Activated naive CD4-positive, alpha-beta T cell treated with anti-CD3 and anti-CD28 coated beads for 36 hours (primary cell): ENCODE results near the gene SLC1A1. TPM values are rescaled to one million over a fixed set of nuclear protein-coding genes. Genes with fewer than 3 reads are reported as not detected.
A peak's percentile ranks its signal among the peaks of the same experiment; 100 is the strongest.

Experiments
- CTCF ChIA-PET: fragments of 350-600 bp; sonication (Branson Sonifier 250); formaldehyde crosslinking; loops from one replicate; lab custom pipeline; 2021; ENCODE audit warnings: antibody characterized with exemption; lab: Charles Lee
- DNase-seq: peaks from one replicate; pipeline ENCODE4 v3.0.0-alpha.2; 2020
- H3K27ac Mint-ChIP-seq: one replicate; pipeline ENCODE4 v1.8.0; 2021; ENCODE audit warnings: mild to moderate bottlenecking, mixed read lengths
- H3K27me3 Mint-ChIP-seq: one replicate; pipeline ENCODE4 v1.8.0; 2021; ENCODE audit warnings: low read depth, mixed read lengths
- H3K36me3 Mint-ChIP-seq: one replicate; pipeline ENCODE4 v1.8.0; 2021; ENCODE audit warnings: low read depth, mixed read lengths
- H3K4me1 Mint-ChIP-seq: one replicate; pipeline ENCODE4 v1.8.0; 2021; ENCODE audit warnings: low read depth, mixed read lengths
- H3K4me3 Mint-ChIP-seq: one replicate; pipeline ENCODE4 v1.8.0; 2021; ENCODE audit warnings: mild to moderate bottlenecking, moderate library complexity, mixed read lengths
- H3K9me3 Mint-ChIP-seq: one replicate; pipeline ENCODE4 v1.8.0; 2021; ENCODE audit warnings: mixed read lengths
- intact Hi-C: fragments of 100-400 bp; cut with micrococcal nuclease; formaldehyde crosslinking; loops from one replicate; pipeline ENCODE4 v1.15.1; 2023
- total RNA-seq, 2 experiments: library from RNA; stranded (reverse); gene quantifications; one replicate each; pipeline ENCODE4 v1.2.3, GENCODE V29; 2021

Gene SLC1A1
- total RNA-seq, 2 experiments from 2014 or later, result not detected

- H3K27me3 Mint-ChIP-seq, result no peaks in the 10 kb centered on the region
- CTCF ChIA-PET, result no interaction called here
- no peak overlapping the region for H3K27ac Mint-ChIP-seq
- H3K4me3 Mint-ChIP-seq, result no peak overlapping the region
- DNase-seq, result no peak
- H3K4me1 Mint-ChIP-seq, result peaks cover 2% of the 10 kb centered on the region
- H3K36me3 Mint-ChIP-seq, result no peaks in the 10 kb centered on the region
- intact Hi-C loops, result no loop called here
- H3K9me3 Mint-ChIP-seq, result no peaks in the 10 kb centered on the region
Observed at GRCh38 chr9:4585135-4585534, 94.9 kb downstream of the SLC1A1 start.

DNA sequence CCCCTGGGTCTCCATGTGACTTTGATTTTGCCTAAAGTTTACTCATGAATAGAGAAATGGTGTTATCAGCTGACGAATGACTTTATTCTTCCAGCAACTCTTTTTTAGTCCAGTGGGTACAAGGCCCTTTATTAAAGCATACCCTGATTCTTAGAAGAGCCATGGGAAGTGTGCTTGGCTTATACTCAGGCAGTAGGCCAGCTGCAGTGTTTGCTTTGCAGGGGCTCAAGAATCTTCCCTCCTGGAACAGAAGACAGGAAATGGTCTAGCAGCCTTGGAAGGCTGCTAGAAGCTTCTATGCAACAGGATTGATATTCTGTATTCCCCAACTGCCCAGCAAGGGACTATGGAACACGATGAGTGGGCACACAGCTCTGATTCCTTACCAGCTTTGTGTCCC lies 98.5 kb downstream of the SLC1A1 start:
- H3K4me1 Mint-ChIP-seq, result peaks cover 2% of the 10 kb centered on the region
- CTCF ChIA-PET, result interaction anchor here (0.6 to 1.3 kb wide), 2 partner anchors 16 to 102 kb away, joined by 3 to 4 read pairs; no protein-coding TSS in a partner anchor
- intact Hi-C loops, result no loop called here
- DNase-seq, result no peak
- H3K9me3 Mint-ChIP-seq, result no peaks in the 10 kb centered on the region
- no peaks in the 10 kb centered on the region for H3K36me3 Mint-ChIP-seq
- H3K4me3 Mint-ChIP-seq, result no peak overlapping the region
- H3K27me3 Mint-ChIP-seq, result no peaks in the 10 kb centered on the region
- no peak overlapping the region for H3K27ac Mint-ChIP-seq

DNA sequence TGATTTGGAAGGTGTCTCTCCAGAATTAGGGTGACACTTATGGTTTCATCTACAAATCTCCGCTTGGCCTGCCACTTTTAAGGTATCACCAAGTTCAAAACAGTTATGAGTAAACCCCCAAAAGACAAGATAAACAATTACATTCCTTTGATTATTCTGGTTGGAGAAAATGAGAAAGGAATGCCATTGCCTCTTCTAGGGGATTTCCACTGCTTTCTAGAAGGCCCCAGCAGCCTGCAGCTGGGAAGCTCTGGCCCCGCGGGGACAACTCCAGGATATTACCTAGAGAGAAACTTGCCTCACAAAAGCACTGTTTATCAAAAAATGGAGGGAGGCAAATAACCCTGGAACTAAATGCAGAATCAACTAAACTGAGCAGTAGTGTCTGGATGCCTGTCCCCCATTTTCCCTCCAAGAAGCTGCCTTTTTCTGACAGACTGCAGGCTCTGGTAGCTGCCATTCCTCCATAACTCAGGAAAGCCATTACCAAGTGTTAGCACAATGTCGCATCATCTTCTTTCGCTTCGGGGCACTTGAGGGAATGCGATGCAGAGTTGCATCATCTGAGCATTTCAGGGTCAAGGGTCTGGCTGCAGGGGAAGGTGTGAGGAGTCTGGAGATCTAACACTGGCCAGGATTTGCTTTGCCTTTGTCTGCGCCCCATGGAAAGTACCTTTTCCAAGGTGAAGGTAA lies 100.3 kb downstream of the SLC1A1 start:
- Mint-ChIP-seq H3K9me3 (no peaks in the 10 kb centered on the region), H3K27me3 (no peaks in the 10 kb centered on the region), H3K4me1 (peaks cover 10% of the 10 kb centered on the region), H3K4me3 (no peak overlapping the region), H3K36me3 (no peaks in the 10 kb centered on the region), H3K27ac (no peak overlapping the region)
- CTCF ChIA-PET, result interaction anchor here (0.6 to 1.0 kb wide), 2 partner anchors 10 to 50 kb away, joined by 3 read pairs; no protein-coding TSS in a partner anchor
- intact Hi-C loops, result no loop called here
- DNase-seq, result no peak

DNA sequence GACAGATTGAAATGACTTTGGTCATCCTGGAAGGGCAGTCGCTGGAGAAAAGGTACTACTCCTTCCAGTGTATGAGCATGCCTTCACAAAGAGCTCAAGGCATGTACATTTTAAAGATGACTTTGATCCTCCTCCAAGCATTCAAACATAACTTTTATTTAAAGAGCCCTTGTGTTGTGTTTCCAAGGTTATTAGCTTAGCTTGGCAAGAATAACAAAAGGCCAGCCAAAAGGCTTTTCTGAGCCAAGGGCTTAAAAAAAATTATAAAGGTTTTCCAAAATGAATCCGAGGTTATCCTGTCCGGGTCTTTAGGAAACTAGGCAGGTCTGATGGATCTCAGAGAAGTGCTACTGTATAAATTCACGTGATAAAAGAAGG lies 100.8 kb downstream of the SLC1A1 start:
- H3K36me3 Mint-ChIP-seq, result no peaks in the 10 kb centered on the region
- CTCF ChIA-PET, result interaction anchor here (0.9 to 1.0 kb wide), 2 partner anchors 14 to 49 kb away, joined by 3 read pairs; no protein-coding TSS in a partner anchor
- no peak overlapping the region for H3K4me3 Mint-ChIP-seq
- intact Hi-C loops, result no loop called here
- no peaks in the 10 kb centered on the region for H3K27me3 Mint-ChIP-seq
- no peaks in the 10 kb centered on the region for H3K9me3 Mint-ChIP-seq
- H3K4me1 Mint-ChIP-seq, result peaks cover 14% of the 10 kb centered on the region
- no peak overlapping the region for H3K27ac Mint-ChIP-seq
- DNase-seq, result no peak

- CTCF ChIA-PET, result interaction anchor here (1.7 kb wide), 1 partner anchor 13 kb away, joined by 6 read pairs; no protein-coding TSS in a partner anchor
- Mint-ChIP-seq H3K27me3 (no peaks in the 10 kb centered on the region), H3K4me3 (no peak overlapping the region), H3K4me1 (peaks cover 24% of the 10 kb centered on the region), H3K36me3 (no peaks in the 10 kb centered on the region), H3K27ac (no peak overlapping the region), H3K9me3 (no peaks in the 10 kb centered on the region)
- no peak for DNase-seq
- intact Hi-C loops, result no loop called here
Observed at GRCh38 chr9:4592295-4592694, 102.0 kb downstream of the SLC1A1 start.

GRCh38 chr9:4592886-4593285 lies 102.6 kb downstream of the SLC1A1 start:
- Mint-ChIP-seq H3K9me3 (no peaks in the 10 kb centered on the region), H3K27ac (no peak overlapping the region), H3K4me1 (peaks cover 28% of the 10 kb centered on the region), H3K4me3 (no peak overlapping the region), H3K36me3 (no peaks in the 10 kb centered on the region), H3K27me3 (no peaks in the 10 kb centered on the region)
- intact Hi-C loops, result no loop called here
- CTCF ChIA-PET, result interaction anchor here (1.2 to 1.7 kb wide), 2 partner anchors 12 to 166 kb away, joined by 3 to 6 read pairs; no protein-coding TSS in a partner anchor
- DNase-seq, result no peak

DNA sequence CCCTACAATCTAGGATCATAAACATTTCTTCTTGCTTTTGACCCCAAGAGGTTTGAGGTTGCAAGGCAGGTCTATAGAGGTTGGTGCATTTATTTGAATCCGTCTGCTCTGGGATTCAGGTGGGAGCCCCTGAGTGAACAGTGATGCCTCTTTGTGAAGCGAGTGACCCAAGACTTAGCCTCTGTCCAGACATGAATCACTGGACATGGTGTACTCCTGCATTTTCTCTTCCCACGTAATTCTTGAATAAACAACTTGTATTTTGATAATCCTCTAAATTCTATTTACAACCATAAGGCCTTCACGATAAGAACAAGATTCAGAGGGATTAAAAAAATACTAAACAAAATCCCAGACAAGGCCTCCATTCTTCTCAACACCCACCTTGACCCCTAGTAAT lies 104.3 kb downstream of the SLC1A1 start:
- CTCF ChIA-PET, result no interaction called here
- H3K4me1 Mint-ChIP-seq, result peaks cover 30% of the 10 kb centered on the region
- no peaks in the 10 kb centered on the region for H3K36me3 Mint-ChIP-seq

DNA sequence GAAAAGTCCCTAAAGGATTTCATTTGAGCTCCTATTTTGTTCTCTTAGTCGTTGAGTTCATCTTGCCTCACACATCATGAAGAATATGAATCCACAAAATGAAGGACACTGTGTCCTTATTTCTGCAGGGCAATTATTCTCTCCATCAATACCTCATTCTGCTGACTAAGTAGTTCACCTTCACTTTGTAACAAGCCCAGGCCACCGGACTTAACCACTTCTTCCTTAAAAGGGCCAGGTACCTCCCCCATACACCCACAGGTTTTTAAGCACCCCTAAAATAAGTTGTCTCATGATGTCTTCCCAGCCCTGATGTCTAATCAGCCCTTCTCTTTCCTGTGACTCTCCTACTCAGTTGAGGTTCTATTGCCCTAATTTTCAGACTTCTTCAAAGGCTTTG lies 104.7 kb downstream of the SLC1A1 start:
- no peak overlapping the region for H3K27ac Mint-ChIP-seq
- no peaks in the 10 kb centered on the region for H3K27me3 Mint-ChIP-seq
- CTCF ChIA-PET, result no interaction called here
- no peak for DNase-seq
- H3K4me1 Mint-ChIP-seq, result peaks cover 31% of the 10 kb centered on the region
- intact Hi-C loops, result no loop called here
- no peak overlapping the region for H3K4me3 Mint-ChIP-seq
- no peaks in the 10 kb centered on the region for H3K36me3 Mint-ChIP-seq
- no peaks in the 10 kb centered on the region for H3K9me3 Mint-ChIP-seq

More for the DNA sequence above, 104.3 kb downstream of the SLC1A1 start:
- no peak overlapping the region for H3K27ac Mint-ChIP-seq
- no peak for DNase-seq
- H3K4me3 Mint-ChIP-seq, result no peak overlapping the region
- no peaks in the 10 kb centered on the region for H3K9me3 Mint-ChIP-seq
- intact Hi-C loops, result no loop called here
- no peaks in the 10 kb centered on the region for H3K27me3 Mint-ChIP-seq

GRCh38 chr9:4596165-4596922 lies 106.1 kb downstream of the SLC1A1 start:
- H3K36me3 Mint-ChIP-seq, result no peaks in the 10 kb centered on the region
- intact Hi-C loops, result loop anchor here (1.0 kb wide), 1 partner anchor 24 kb away; no protein-coding TSS in a partner anchor
- no peaks in the 10 kb centered on the region for H3K27me3 Mint-ChIP-seq
- CTCF ChIA-PET, result interaction anchor here (0.5 to 1.3 kb wide), 3 partner anchors 9 to 144 kb away, joined by 3 to 7 read pairs (median 5); no protein-coding TSS in a partner anchor
- H3K27ac Mint-ChIP-seq, result peak overlapping the region; percentile 80
- H3K4me3 Mint-ChIP-seq, result no peak overlapping the region
- H3K9me3 Mint-ChIP-seq, result no peaks in the 10 kb centered on the region
- peaks cover 42% of the 10 kb centered on the region for H3K4me1 Mint-ChIP-seq
- DNase-seq, result peak; percentile 75

DNA sequence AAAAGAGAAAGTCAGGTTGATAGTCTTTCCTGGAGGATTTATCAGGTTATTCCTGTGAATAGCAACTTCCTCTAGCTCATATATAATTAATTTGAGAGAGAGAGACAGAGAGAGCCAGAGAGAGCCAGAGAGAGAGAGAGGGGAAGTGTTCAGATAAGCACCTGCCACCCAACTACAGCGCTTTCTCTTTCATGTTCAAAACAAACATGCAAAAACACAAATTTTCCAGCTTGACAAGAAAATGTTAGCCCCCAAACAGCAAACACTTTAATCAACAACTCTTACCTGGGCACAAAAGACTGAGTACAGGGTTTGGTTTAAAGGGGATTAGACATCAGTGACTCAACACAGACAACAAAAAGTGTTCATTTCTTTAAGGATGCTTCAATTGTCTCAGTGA lies 110.1 kb downstream of the SLC1A1 start:
- no peaks in the 10 kb centered on the region for H3K27me3 Mint-ChIP-seq
- H3K27ac Mint-ChIP-seq, result no peak overlapping the region
- no peaks in the 10 kb centered on the region for H3K36me3 Mint-ChIP-seq
- no peak for DNase-seq
- H3K4me1 Mint-ChIP-seq, result peaks cover 41% of the 10 kb centered on the region
- intact Hi-C loops, result loop anchor here (5.0 to 10.0 kb wide), 2 partner anchors 324 to 387 kb away; partner anchors contain the start of gene JAK2
- no peaks in the 10 kb centered on the region for H3K9me3 Mint-ChIP-seq
- CTCF ChIA-PET, result interaction anchor here (0.6 to 1.1 kb wide), 4 partner anchors 10 to 140 kb away, joined by 3 to 4 read pairs (median 3); no protein-coding TSS in a partner anchor
- no peak overlapping the region for H3K4me3 Mint-ChIP-seq

DNA sequence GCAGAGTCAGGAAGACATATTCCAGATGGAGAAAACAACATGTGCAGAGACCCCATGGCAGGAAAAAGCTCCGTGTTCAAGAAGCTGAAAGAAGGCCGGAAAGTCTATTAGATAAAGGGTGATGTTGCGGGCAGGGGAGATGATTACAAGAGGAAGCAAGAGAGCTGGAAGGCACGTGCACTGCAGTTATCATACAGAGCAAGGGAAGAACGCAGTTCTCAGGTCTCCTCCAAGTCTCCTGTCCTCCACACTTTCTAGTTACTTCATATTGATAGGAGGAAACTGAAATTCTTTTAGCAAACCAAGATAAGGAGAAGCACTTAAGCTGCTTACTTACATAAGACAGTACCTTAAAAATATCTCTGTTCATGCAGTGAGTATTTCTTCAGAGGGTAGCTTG lies 113.6 kb downstream of the SLC1A1 start:
- peaks cover 19% of the 10 kb centered on the region for H3K4me1 Mint-ChIP-seq
- CTCF ChIA-PET, result interaction anchor here (0.6 to 2.5 kb wide), 10 partner anchors 10 to 583 kb away, joined by 3 to 14 read pairs (median 4); no protein-coding TSS in a partner anchor
- peaks cover 1% of the 10 kb centered on the region for H3K9me3 Mint-ChIP-seq
- no peak overlapping the region for H3K4me3 Mint-ChIP-seq
- H3K27ac Mint-ChIP-seq, result no peak overlapping the region
- no peak for DNase-seq
- intact Hi-C loops, result loop anchor here (1.0 to 10.0 kb wide), 4 partner anchors 36 to 383 kb away; partner anchors contain the start of gene JAK2
- no peaks in the 10 kb centered on the region for H3K27me3 Mint-ChIP-seq
- H3K36me3 Mint-ChIP-seq, result peaks cover 1% of the 10 kb centered on the region

- CTCF ChIA-PET, result interaction anchor here (0.6 to 2.5 kb wide), 23 partner anchors 9 to 582 kb away, joined by 3 to 14 read pairs (median 3); partner anchors contain the start of gene SPATA6L
- Mint-ChIP-seq H3K4me3 (no peak overlapping the region), H3K9me3 (peaks cover 1% of the 10 kb centered on the region), H3K27me3 (no peaks in the 10 kb centered on the region), H3K27ac (no peak overlapping the region), H3K36me3 (peaks cover 1% of the 10 kb centered on the region), H3K4me1 (peaks cover 19% of the 10 kb centered on the region)
- intact Hi-C loops, result loop anchor here (1.0 to 10.0 kb wide), 4 partner anchors 36 to 383 kb away; partner anchors contain the start of gene JAK2
- peak; percentile 88 for DNase-seq
Observed at GRCh38 chr9:4604678-4605095, 114.4 kb downstream of the SLC1A1 start.
